Thoracic aorta (tissue), 2 donors: ENCODE results near the gene MCTP2. TPM values are rescaled to one million over a fixed set of nuclear protein-coding genes. Genes with fewer than 3 reads are reported as not detected.

Source experiments
- ATAC-seq: fragments of 150-250 bp; one replicate; pipeline ENCODE4 v1.8.0; 2017; ENCODE audit warnings: low read depth; ENCODE audit not compliant: insufficient number of reproducible peaks, low FRiP score
- DNase-seq: peaks from one replicate; pipeline ENCODE4 v3.0.0-alpha.2; 2020; ENCODE audit warnings: low spot score
- H3K27ac ChIP-seq, 2 donors: fragments of 200-600 bp; sonication (generic); 1 replicate in 1 of 2; 2 replicates in 1 of 2; pipeline ENCODE4 v1.5.1; 2016; ENCODE audit warnings: mild to moderate bottlenecking in 2 of 2, moderate library complexity in 2 of 2
- H3K27me3 ChIP-seq: fragments of 200-600 bp; sonication (generic); replicated peaks from 2 replicates; pipeline ENCODE4 v1.6.0; 2016; ENCODE audit warnings: mild to moderate bottlenecking; ENCODE audit not compliant: insufficient read depth
- H3K36me3 ChIP-seq: fragments of 200-600 bp; sonication (generic); one replicate; pipeline ENCODE4 v1.5.1; 2016
- H3K4me1 ChIP-seq, 2 donors: fragments of 200-600 bp; sonication (generic); 1 replicate in 1 of 2; 2 replicates in 1 of 2; pipeline versions ENCODE4 v1.5.1 to v1.6.0; 2016; ENCODE audit warnings: low read depth in 2 of 2, mild to moderate bottlenecking in 1 of 2; ENCODE audit not compliant: control insufficient read depth in 1 of 2
- H3K4me3 ChIP-seq: fragments of 200-600 bp; sonication (generic); 2 replicates; pipeline ENCODE4 v1.5.1; 2016; ENCODE audit warnings: mild to moderate bottlenecking
- H3K9me3 ChIP-seq: fragments of 200-600 bp; sonication (generic); 2 replicates; pipeline ENCODE4 v1.5.1; 2016
- CTCF ChIP-seq: fragments of 200-600 bp; sonication (generic); IDR thresholded peaks from one replicate; pipeline ENCODE4 v1.5.1; 2019; ENCODE audit warnings: antibody characterized with exemption
- total RNA-seq, 2 donors: library from RNA; depleted of rRNA; stranded (reverse); fragments of >200 nt; gene quantifications; one replicate each; pipeline versions ENCODE4 v1.1.0 to v1.2.3, GENCODE V29; 2016

MCTP2 gene
- total RNA-seq, 2 donors from 2014 or later, result 15.7 to 16.6 TPM

GRCh38 chr15:94379986-94380385, 148.6 kb downstream of the MCTP2 start:
- H3K36me3 ChIP-seq, result no peaks in the 10 kb centered on the region
- H3K27ac ChIP-seq, result no peak overlapping the region
- DNase-seq (no peak), ATAC-seq (no peak)
- no peaks in the 10 kb centered on the region for H3K4me1 ChIP-seq
- no peaks in the 10 kb centered on the region for H3K9me3 ChIP-seq
- H3K4me3 ChIP-seq, result no peak overlapping the region
- no peak for TF ChIP-seq CTCF
- no peaks in the 10 kb centered on the region for H3K27me3 ChIP-seq

GRCh38 chr15:94380798-94381197, 149.4 kb downstream of the MCTP2 start:
- no peaks in the 10 kb centered on the region for H3K4me1 ChIP-seq
- no peaks in the 10 kb centered on the region for H3K9me3 ChIP-seq
- H3K36me3 ChIP-seq, result no peaks in the 10 kb centered on the region
- no peak for ATAC-seq
- H3K27me3 ChIP-seq, result no peaks in the 10 kb centered on the region
- H3K4me3 ChIP-seq, result no peak overlapping the region
- no peak for DNase-seq
- no peak for TF ChIP-seq CTCF
- H3K27ac ChIP-seq, result no peak overlapping the region

- Histone ChIP-seq H3K36me3 (no peaks in the 10 kb centered on the region), H3K27me3 (no peaks in the 10 kb centered on the region), H3K4me3 (no peak overlapping the region), H3K4me1 (no peaks in the 10 kb centered on the region), H3K9me3 (no peaks in the 10 kb centered on the region), H3K27ac (no peak overlapping the region)
- DNase-seq (no peak), ATAC-seq (no peak)
- no peak for TF ChIP-seq CTCF
Observed at GRCh38 chr15:94381384-94381783, 150.0 kb downstream of the MCTP2 start.

GRCh38 chr15:94383041-94383440, 151.7 kb downstream of the MCTP2 start:
- Histone ChIP-seq H3K4me3 (no peak overlapping the region), H3K4me1 (no peaks in the 10 kb centered on the region), H3K36me3 (no peaks in the 10 kb centered on the region), H3K27ac (no peak overlapping the region), H3K9me3 (no peaks in the 10 kb centered on the region), H3K27me3 (no peaks in the 10 kb centered on the region)
- ATAC-seq (no peak), DNase-seq (no peak)
- TF ChIP-seq CTCF, result no peak

- no peak for ATAC-seq
- Histone ChIP-seq H3K27me3 (no peaks in the 10 kb centered on the region), H3K9me3 (no peaks in the 10 kb centered on the region), H3K27ac (no peak overlapping the region), H3K4me3 (no peak overlapping the region), H3K4me1 (no peaks in the 10 kb centered on the region), H3K36me3 (no peaks in the 10 kb centered on the region)
- TF ChIP-seq CTCF, result no peak
- no peak for DNase-seq
Observed at GRCh38 chr15:94383706-94384105, 152.3 kb downstream of the MCTP2 start.
